ENCODE results near the gene HOXA10.

HOXA10 gene

GRCh38 chr7:27186668-27187474 lies 12.8 kb upstream of the HOXA10 start:
- no peak for DNase-seq
- H3K4me3 ChIP-seq (ENCODE audit: low read depth in 1 of 2, low read length in 2 of 2), result no peak overlapping the region
- ATAC-seq (ENCODE audit: insufficient read depth, low read depth), result no peak
- H3K79me2 ChIP-seq (ENCODE audit: insufficient read depth, low read length), result no peaks in the 10 kb centered on the region
- H3K9ac ChIP-seq (ENCODE audit: low read depth, low read length), result no peak overlapping the region
- no peaks in the 10 kb centered on the region for H3K36me3 ChIP-seq (ENCODE audit: insufficient read depth, low read length)
- H3K27ac ChIP-seq (ENCODE audit: low read length), result no peak overlapping the region
- H2AFZ ChIP-seq (ENCODE audit: low read depth, low read length), result no peak overlapping the region
- no peaks in the 10 kb centered on the region for H3K9me3 ChIP-seq (ENCODE audit: insufficient read depth, low read length, severe bottlenecking)
- H3K27me3 ChIP-seq (ENCODE audit: insufficient read depth, low read length, poor library complexity), result peaks cover 14% of the 10 kb centered on the region
- no peaks in the 10 kb centered on the region for H4K20me1 ChIP-seq (ENCODE audit: insufficient read depth, low read length)
- peaks cover 18% of the 10 kb centered on the region for H3K4me1 ChIP-seq (ENCODE audit: insufficient read depth, low read length)
- TF ChIP-seq EZH2 (IDR thresholded peaks at IDR 0.05; ENCODE audit: borderline replicate concordance, low read depth, low read length, severe bottlenecking) (no peak), CTCF (IDR thresholded peaks at IDR 0.05; ENCODE audit: borderline replicate concordance, extremely low read depth, low read length, poor library complexity, severe bottlenecking) (no peak)
- H3K4me2 ChIP-seq (ENCODE audit: insufficient read depth, low read length), result no peak overlapping the region; the same call in 1 of the 2 replicates

- no peak overlapping the region for H2AFZ ChIP-seq (ENCODE audit: low read depth, low read length)
- no peak for DNase-seq
- no peak overlapping the region for H3K27ac ChIP-seq (ENCODE audit: low read length)
- H4K20me1 ChIP-seq (ENCODE audit: insufficient read depth, low read length), result no peaks in the 10 kb centered on the region
- H3K36me3 ChIP-seq (ENCODE audit: insufficient read depth, low read length), result no peaks in the 10 kb centered on the region
- H3K79me2 ChIP-seq (ENCODE audit: insufficient read depth, low read length), result no peaks in the 10 kb centered on the region
- ATAC-seq (ENCODE audit: insufficient read depth, low read depth), result no peak
- H3K27me3 ChIP-seq (ENCODE audit: insufficient read depth, low read length, poor library complexity), result peaks cover 14% of the 10 kb centered on the region
- H3K9me3 ChIP-seq (ENCODE audit: insufficient read depth, low read length, severe bottlenecking), result no peaks in the 10 kb centered on the region
- peaks cover 18% of the 10 kb centered on the region for H3K4me1 ChIP-seq (ENCODE audit: insufficient read depth, low read length)
- H3K9ac ChIP-seq (ENCODE audit: low read depth, low read length), result no peak overlapping the region
- no peak overlapping the region for H3K4me2 ChIP-seq (ENCODE audit: insufficient read depth, low read length)
- no peak overlapping the region for H3K4me3 ChIP-seq (ENCODE audit: low read depth in 1 of 2, low read length in 2 of 2)
- TF ChIP-seq CTCF (IDR thresholded peaks at IDR 0.05; ENCODE audit: borderline replicate concordance, extremely low read depth, low read length, poor library complexity, severe bottlenecking) (no peak), EZH2 (IDR thresholded peaks at IDR 0.05; ENCODE audit: borderline replicate concordance, low read depth, low read length, severe bottlenecking) (no peak)
Observed at GRCh38 chr7:27185854-27186667, 11.9 kb upstream of the HOXA10 start.

GRCh38 chr7:27185013-27185853 lies 11.1 kb upstream of the HOXA10 start, which contains the start of gene HOXA11:
HOXA11 (minus strand) TSS chr7:27185232; CDS start chr7:27185144, 88 bp downstream.
- TF ChIP-seq CTCF (IDR thresholded peaks at IDR 0.05; ENCODE audit: borderline replicate concordance, extremely low read depth, low read length, poor library complexity, severe bottlenecking) (no peak), EZH2 (IDR thresholded peaks at IDR 0.05; ENCODE audit: borderline replicate concordance, low read depth, low read length, severe bottlenecking) (no peak)
- DNase-seq (no peak), ATAC-seq (ENCODE audit: insufficient read depth, low read depth) (no peak)
- Histone ChIP-seq H3K9me3 (ENCODE audit: insufficient read depth, low read length, severe bottlenecking) (no peaks in the 10 kb centered on the region), H4K20me1 (ENCODE audit: insufficient read depth, low read length) (no peaks in the 10 kb centered on the region), H3K79me2 (ENCODE audit: insufficient read depth, low read length) (no peaks in the 10 kb centered on the region), H3K27me3 (ENCODE audit: insufficient read depth, low read length, poor library complexity) (peaks cover 14% of the 10 kb centered on the region), H2AFZ (ENCODE audit: low read depth, low read length) (no peak within 1 kb of the TSS), H3K36me3 (ENCODE audit: insufficient read depth, low read length) (no peaks in the 10 kb centered on the region), H3K9ac (ENCODE audit: low read depth, low read length) (no peak within 1 kb of the TSS), H3K27ac (ENCODE audit: low read length) (no peak within 1 kb of the TSS), H3K4me3 (ENCODE audit: low read depth in 1 of 2, low read length in 2 of 2) (no peak within 1 kb of the TSS), H3K4me1 (ENCODE audit: insufficient read depth, low read length) (peaks cover 18% of the 10 kb centered on the region), H3K4me2 (ENCODE audit: insufficient read depth, low read length) (no peak within 1 kb of the TSS)
